Keratinocyte (primary cell): Measurements from ENCODE around the gene SIX5. TPM values are rescaled to one million over a fixed set of nuclear protein-coding genes. Genes with fewer than 3 reads are reported as not detected.

Source experiments
- DNase-seq: peaks from one replicate; pipeline ENCODE4 v3.0.0-alpha.2; 2011; ENCODE audit warnings: low read depth, missing footprints, low spot score
- FAIRE-seq: peaks from 2 replicates; lab custom pipeline; 2011; peaks lifted over from hg19 to GRCh38; lab: Jason Lieb, UNC
- H2AFZ ChIP-seq: 2 replicates; pipeline ENCODE4 v1.6.0; 2012; ENCODE audit warnings: low read length, control low read depth, inconsistent platforms; ENCODE audit not compliant: control insufficient read depth
- H3K27ac ChIP-seq: 2 replicates; pipeline ENCODE4 v1.5.1; 2011; ENCODE audit warnings: low read length; ENCODE audit not compliant: control insufficient read depth, insufficient read depth
- H3K27me3 ChIP-seq: 3 replicates; pipeline ENCODE4 v1.6.0; 2011; ENCODE audit warnings: low read length; ENCODE audit not compliant: control insufficient read depth, insufficient read depth; ENCODE audit errors: extremely low read depth
- H3K36me3 ChIP-seq, 2 experiments: 2 replicates in 1 of 2; 3 replicates in 1 of 2; pipeline ENCODE4 v1.5.1; 2011; ENCODE audit warnings: low read length in 2 of 2, mild to moderate bottlenecking in 1 of 2; ENCODE audit not compliant: control insufficient read depth in 2 of 2, insufficient read depth in 2 of 2; ENCODE audit errors: extremely low read depth in 1 of 2
- H3K4me1 ChIP-seq: 3 replicates; pipeline ENCODE4 v1.5.1; 2011; ENCODE audit warnings: low read length; ENCODE audit not compliant: control insufficient read depth, insufficient read depth; ENCODE audit errors: extremely low read depth
- H3K4me2 ChIP-seq: 3 replicates; pipeline ENCODE4 v1.6.0; 2011; ENCODE audit warnings: low read depth, low read length; ENCODE audit not compliant: control insufficient read depth, insufficient read depth; ENCODE audit errors: extremely low read depth
- H3K4me3 ChIP-seq, 3 experiments: fragments of 200-600 bp in 1 of 3; sonication (generic) in 1 of 3; 2 replicates in 2 of 3; 3 replicates in 1 of 3; pipeline ENCODE4 v1.5.1; 2011 to 2016; ENCODE audit warnings: low read length in 3 of 3, mild to moderate bottlenecking in 3 of 3, control low read depth in 2 of 3, inconsistent platforms in 1 of 3, low read depth in 1 of 3, mixed read lengths in 1 of 3, mixed run types in 1 of 3, moderate library complexity in 1 of 3; ENCODE audit not compliant: control insufficient read depth in 2 of 3, insufficient read depth in 2 of 3; ENCODE audit errors: extremely low read depth in 1 of 3
- H3K79me2 ChIP-seq: 2 replicates; pipeline ENCODE4 v1.6.0; 2012; ENCODE audit warnings: low read length; ENCODE audit not compliant: control insufficient read depth, insufficient read depth
- H3K9ac ChIP-seq: 3 replicates; pipeline ENCODE4 v1.6.0; 2011; ENCODE audit warnings: low read length; ENCODE audit not compliant: control insufficient read depth, insufficient read depth; ENCODE audit errors: extremely low read depth
- H3K9me1 ChIP-seq: 3 replicates; pipeline ENCODE4 v1.6.0; 2011; ENCODE audit warnings: low read length; ENCODE audit not compliant: control insufficient read depth, insufficient read depth; ENCODE audit errors: extremely low read depth
- H3K9me3 ChIP-seq: 2 replicates; pipeline ENCODE4 v1.5.1; 2012; ENCODE audit warnings: low read depth, low read length; ENCODE audit not compliant: control insufficient read depth
- H4K20me1 ChIP-seq: 3 replicates; pipeline ENCODE4 v1.6.0; 2011; ENCODE audit warnings: low read length; ENCODE audit not compliant: control insufficient read depth, insufficient read depth; ENCODE audit errors: extremely low read depth
- EZH2 ChIP-seq: IDR thresholded peaks from one replicate; pipeline ENCODE4 v1.6.1; 2012; ENCODE audit warnings: inconsistent platforms, mild to moderate bottlenecking, low read length, moderate library complexity
- dilution Hi-C: fragments of 300-500 bp; cut with MboI; formaldehyde crosslinking; loops from one replicate; pipeline ENCODE4 v1.7.0; 2020; ENCODE audit warnings: low sequenced_read_pairs; ENCODE audit not compliant: extremely low pct_ligation_motif_present
- polyA plus RNA-seq, 5 experiments: library from polyadenylated mRNA; depleted of rRNA in 3 of 5; stranded (reverse) in 3 of 5; stranded (forward) in 1 of 5; unstranded in 1 of 5; fragments of >200 nt; gene quantifications; 1 replicate in 1 of 5; 2 replicates in 3 of 5; 3 replicates in 1 of 5; pipeline versions ENCODE4 v1.2.1 to v1.2.3, GENCODE V29; 2011 to 2012; ENCODE audit warnings: missing spikeins in 2 of 5, low read depth in 1 of 5, low replicate concordance in 1 of 5
- TF ChIP-seq, protein P1 (sequence below), 3 experiments: IDR thresholded peaks in 1 of 3; conservative IDR thresholded peaks in 1 of 3; optimal IDR thresholded peaks in 1 of 3; 2 replicates in 2 of 3; 3 replicates in 1 of 3; pipeline versions ENCODE3 to v1.5.1; 2011; ENCODE audit warnings: low read length in 3 of 3, mild to moderate bottlenecking in 3 of 3, moderate library complexity in 2 of 3, control low read depth in 1 of 3, inconsistent platforms in 1 of 3; ENCODE audit not compliant: insufficient read depth in 2 of 3; ENCODE audit errors: extremely low read depth in 1 of 3

SIX5 gene
- polyA plus RNA-seq, 1 donor (not counting 4 experiments of a cell fraction or from before 2014, with no cell fraction given) = 1.3 TPM

DNA sequence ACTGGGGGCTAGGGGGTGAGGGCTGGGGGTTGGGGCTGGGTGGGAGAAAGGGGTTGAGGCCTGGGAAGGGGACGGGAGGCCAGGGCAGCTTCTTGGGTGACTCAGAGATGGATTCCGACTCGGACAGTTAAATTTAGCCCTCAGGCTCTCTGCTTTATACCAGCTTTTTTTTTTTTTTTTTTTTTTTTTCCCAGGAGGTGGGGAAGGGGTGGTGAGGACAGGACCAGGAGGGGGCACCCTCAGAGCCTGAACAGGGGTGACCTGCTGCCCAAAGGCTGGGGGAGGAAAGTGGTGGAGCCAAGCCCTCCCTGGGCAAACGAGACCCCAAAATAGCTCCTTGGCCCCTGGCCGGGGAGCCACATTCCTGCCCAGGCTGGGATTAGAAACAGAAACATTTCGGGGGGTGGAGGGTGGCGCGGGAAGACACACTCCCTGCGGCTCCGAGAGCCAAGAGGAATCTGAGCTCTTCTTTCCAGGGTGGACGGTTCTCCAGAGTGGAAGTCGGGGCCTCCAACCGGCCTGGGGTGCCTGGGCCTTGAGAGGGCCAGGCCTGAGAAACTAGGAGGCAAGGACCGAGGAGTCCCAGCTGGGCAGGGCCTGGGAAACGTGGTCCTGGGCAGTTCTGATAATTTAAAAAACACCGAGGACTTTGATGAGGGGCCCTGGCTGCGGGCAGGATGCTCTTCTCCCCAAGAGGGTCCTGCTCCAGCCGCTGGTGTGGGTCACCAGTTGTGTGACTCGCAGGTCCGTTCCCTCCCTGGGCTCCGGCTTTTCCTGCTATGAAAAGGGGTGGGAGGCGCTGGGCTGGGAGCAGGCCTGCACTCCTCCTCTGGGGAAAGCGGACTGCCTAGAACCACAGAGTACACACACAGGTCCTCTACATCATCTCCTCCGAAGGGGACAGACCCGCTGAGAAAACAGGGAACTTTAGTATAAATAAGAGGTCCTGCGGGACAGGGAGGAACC lies 14.1 kb upstream of the SIX5 start:
- Histone ChIP-seq H3K4me1 (peaks cover 33% of the 10 kb centered on the region), H3K27ac (no peak overlapping the region), H3K9me1 (no peaks in the 10 kb centered on the region), H3K4me2 (no peak overlapping the region), H3K9ac (no peak overlapping the region), H4K20me1 (peaks cover 13% of the 10 kb centered on the region), H3K36me3 (peaks cover 8 to 26% of the 10 kb centered on the region in 2 experiments), H3K4me3 (no peak overlapping the region), H2AFZ (no peak overlapping the region), H3K27me3 (no peaks in the 10 kb centered on the region), H3K79me2 (no peaks in the 10 kb centered on the region), H3K9me3 (no peaks in the 10 kb centered on the region)
- DNase-seq (no peak), FAIRE-seq (peak; percentile 5)
- dilution Hi-C loops = no loop called here
- TF ChIP-seq, protein P1, sequence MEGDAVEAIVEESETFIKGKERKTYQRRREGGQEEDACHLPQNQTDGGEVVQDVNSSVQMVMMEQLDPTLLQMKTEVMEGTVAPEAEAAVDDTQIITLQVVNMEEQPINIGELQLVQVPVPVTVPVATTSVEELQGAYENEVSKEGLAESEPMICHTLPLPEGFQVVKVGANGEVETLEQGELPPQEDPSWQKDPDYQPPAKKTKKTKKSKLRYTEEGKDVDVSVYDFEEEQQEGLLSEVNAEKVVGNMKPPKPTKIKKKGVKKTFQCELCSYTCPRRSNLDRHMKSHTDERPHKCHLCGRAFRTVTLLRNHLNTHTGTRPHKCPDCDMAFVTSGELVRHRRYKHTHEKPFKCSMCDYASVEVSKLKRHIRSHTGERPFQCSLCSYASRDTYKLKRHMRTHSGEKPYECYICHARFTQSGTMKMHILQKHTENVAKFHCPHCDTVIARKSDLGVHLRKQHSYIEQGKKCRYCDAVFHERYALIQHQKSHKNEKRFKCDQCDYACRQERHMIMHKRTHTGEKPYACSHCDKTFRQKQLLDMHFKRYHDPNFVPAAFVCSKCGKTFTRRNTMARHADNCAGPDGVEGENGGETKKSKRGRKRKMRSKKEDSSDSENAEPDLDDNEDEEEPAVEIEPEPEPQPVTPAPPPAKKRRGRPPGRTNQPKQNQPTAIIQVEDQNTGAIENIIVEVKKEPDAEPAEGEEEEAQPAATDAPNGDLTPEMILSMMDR (optimal IDR thresholded peaks at IDR 0.05 in 1 of 3, IDR thresholded peaks at IDR 0.05 in 1 of 3, conservative IDR thresholded peaks at IDR 0.05 in 1 of 3; ENCODE audit: extremely low read depth in 1 of 3, insufficient read depth in 2 of 3, low read length in 3 of 3) = no peak
- TF ChIP-seq EZH2 = no peak

DNA sequence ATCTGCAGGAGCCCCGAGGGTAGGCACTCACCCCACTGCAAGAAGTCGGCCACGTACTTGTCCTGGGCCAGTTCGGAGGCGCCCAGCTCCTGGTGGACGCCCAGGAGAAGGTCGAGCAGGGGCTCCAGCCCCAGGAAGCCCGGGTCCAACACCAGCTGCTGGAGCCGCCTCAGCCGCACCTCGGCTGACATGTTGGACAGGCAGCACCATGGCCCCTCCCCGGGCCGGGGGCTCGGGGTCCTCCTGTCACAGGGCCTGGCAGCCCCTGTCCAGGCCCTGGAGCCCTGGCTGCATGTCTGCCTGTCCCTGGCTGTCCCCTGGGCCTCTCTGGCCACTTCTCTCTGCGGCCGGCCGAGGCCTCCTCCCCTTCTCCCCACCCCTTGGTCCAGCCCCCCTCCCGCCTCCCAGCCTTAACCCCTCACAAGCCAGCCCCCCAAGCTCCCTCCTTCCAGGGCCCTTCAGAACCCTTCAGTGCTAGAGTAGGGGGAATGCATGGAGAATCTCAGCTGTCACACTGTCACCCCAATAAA lies 13.2 kb upstream of the SIX5 start, which contains the start of gene DMPK:
Gene DMPK, minus strand, starts transcription at position 329 of the 530 bp plus-strand sequence. Its CDS starts 138 bp downstream, at position 191.
- Histone ChIP-seq H3K27me3 (no peaks in the 10 kb centered on the region), H3K27ac (no peak within 1 kb of the TSS), H4K20me1 (peaks cover 13% of the 10 kb centered on the region), H3K4me2 (peak within 1 kb of the TSS; percentile 16), H3K9me3 (no peaks in the 10 kb centered on the region), H3K9ac (no peak within 1 kb of the TSS), H2AFZ (no peak within 1 kb of the TSS), H3K9me1 (no peaks in the 10 kb centered on the region), H3K4me3 (peak within 1 kb of the TSS in 1 of 3 experiments; percentile 34), H3K36me3 (peaks cover 13 to 27% of the 10 kb centered on the region in 2 experiments), H3K4me1 (peaks cover 33% of the 10 kb centered on the region), H3K79me2 (no peaks in the 10 kb centered on the region)
- TF ChIP-seq EZH2 = no peak
- TF ChIP-seq, protein P1 (optimal IDR thresholded peaks at IDR 0.05 in 1 of 3, IDR thresholded peaks at IDR 0.05 in 1 of 3, conservative IDR thresholded peaks at IDR 0.05 in 1 of 3; ENCODE audit: extremely low read depth in 1 of 3, insufficient read depth in 2 of 3, low read length in 3 of 3) = no peak
- DNase-seq = no peak
- no peak for FAIRE-seq
- dilution Hi-C loops = no loop called here
